Stimulated activated CD8-positive, alpha-beta memory T cell treated with anti-CD3 and anti-CD28 coated beads, Interleukin-4, amount 100 ng/mL, for 24 hours (primary cell): ENCODE measurements around the gene FAHD1.
"Not testable (repeated sequence)": the region's sequence is repeated elsewhere in the genome, so short reads cannot be mapped to it uniquely, and the experiment has no call there.

Source experiments
- DNase-seq: peaks from one replicate; pipeline ENCODE4 v3.0.0-alpha.2; 2020; ENCODE audit warnings: low read depth

FAHD1 gene

GRCh38 chr16:1850981-1851380, 24.0 kb downstream of the FAHD1 start:
- DNase-seq: no peak

GRCh38 chr16:1851793-1852192, 24.8 kb downstream of the FAHD1 start:
- no peak for DNase-seq

- DNase-seq: no peak
Measured at GRCh38 chr16:1857433-1858097, 30.6 kb downstream of the FAHD1 start.

GRCh38 chr16:1858189-1858865, 31.3 kb downstream of the FAHD1 start:
- DNase-seq: no peak

- DNase-seq: no peak
Measured at GRCh38 chr16:1859650-1860049, 32.6 kb downstream of the FAHD1 start.

- DNase-seq: no peak
Measured at GRCh38 chr16:1861730-1862129, 34.7 kb downstream of the FAHD1 start.

GRCh38 chr16:1862394-1862793, 35.4 kb downstream of the FAHD1 start:
- DNase-seq: no peak

GRCh38 chr16:1863681-1864460, 36.9 kb downstream of the FAHD1 start:
- DNase-seq: no peak

GRCh38 chr16:1865902-1866690, 39.1 kb downstream of the FAHD1 start:
- DNase-seq: no peak

GRCh38 chr16:1870365-1871082, 43.5 kb downstream of the FAHD1 start:
- DNase-seq: no peak

GRCh38 chr16:1871974-1872635, 45.1 kb downstream of the FAHD1 start, which contains the start of gene MEIOB:
TSS of gene MEIOB (minus strand) at chr16:1872164. CDS start at chr16:1868175, 3,989 bp downstream.
- DNase-seq: peak; percentile 25

GRCh38 chr16:1874854-1875253, 47.8 kb downstream of the FAHD1 start:
- no peak for DNase-seq

- DNase-seq: not testable (repeated sequence)
Measured at GRCh38 chr16:1876066-1876465, 49.1 kb downstream of the FAHD1 start.

GRCh38 chr16:1876468-1876867, 49.5 kb downstream of the FAHD1 start:
- DNase-seq: no peak

- DNase-seq: no peak
Measured at GRCh38 chr16:1877089-1877488, 50.1 kb downstream of the FAHD1 start.

- no peak for DNase-seq
Measured at GRCh38 chr16:1877804-1878203, 50.8 kb downstream of the FAHD1 start.

GRCh38 chr16:1878256-1878655, 51.2 kb downstream of the FAHD1 start:
- no peak for DNase-seq
